Measurements from ENCODE around the gene ZNF613.

DNA sequence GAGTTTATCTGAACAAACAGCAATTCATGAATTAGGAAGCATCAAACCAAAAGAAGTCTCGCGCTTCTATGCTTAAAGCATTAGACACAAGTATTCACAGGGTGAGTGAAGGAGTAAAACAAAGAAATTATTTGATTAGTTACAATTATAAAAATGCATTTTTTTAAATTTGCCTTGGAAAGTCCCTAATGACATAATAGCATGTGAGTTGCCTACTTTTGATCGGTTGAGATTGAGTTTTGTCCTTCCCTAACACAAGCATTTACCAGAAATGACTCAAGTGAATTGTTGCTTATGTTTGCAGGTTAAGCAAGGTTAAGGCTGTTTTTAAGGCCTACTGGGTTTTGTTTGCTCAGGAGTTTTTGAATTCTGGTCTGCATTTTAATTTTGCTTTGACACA is 22.1 kb upstream of the ZNF613 start:
- TF ChIP-seq POLR2A (IDR thresholded peaks at IDR 0.05) = no peak
- TF ChIP-seq, protein P1, sequence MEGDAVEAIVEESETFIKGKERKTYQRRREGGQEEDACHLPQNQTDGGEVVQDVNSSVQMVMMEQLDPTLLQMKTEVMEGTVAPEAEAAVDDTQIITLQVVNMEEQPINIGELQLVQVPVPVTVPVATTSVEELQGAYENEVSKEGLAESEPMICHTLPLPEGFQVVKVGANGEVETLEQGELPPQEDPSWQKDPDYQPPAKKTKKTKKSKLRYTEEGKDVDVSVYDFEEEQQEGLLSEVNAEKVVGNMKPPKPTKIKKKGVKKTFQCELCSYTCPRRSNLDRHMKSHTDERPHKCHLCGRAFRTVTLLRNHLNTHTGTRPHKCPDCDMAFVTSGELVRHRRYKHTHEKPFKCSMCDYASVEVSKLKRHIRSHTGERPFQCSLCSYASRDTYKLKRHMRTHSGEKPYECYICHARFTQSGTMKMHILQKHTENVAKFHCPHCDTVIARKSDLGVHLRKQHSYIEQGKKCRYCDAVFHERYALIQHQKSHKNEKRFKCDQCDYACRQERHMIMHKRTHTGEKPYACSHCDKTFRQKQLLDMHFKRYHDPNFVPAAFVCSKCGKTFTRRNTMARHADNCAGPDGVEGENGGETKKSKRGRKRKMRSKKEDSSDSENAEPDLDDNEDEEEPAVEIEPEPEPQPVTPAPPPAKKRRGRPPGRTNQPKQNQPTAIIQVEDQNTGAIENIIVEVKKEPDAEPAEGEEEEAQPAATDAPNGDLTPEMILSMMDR (IDR thresholded peaks at IDR 0.05) = no peak

Data from upper lobe of left lung (tissue), 4 donors.